Pons (tissue), 1 donor: ENCODE results near the gene F8.
"Not testable (repeated sequence)": the region's sequence is repeated elsewhere in the genome, so short reads cannot be mapped to it uniquely, and the experiment has no call there.

Experiments
- DNase-seq: peaks from one replicate; pipeline ENCODE4 v3.0.0-alpha.2; 2016; ENCODE audit warnings: low spot score

F8 gene

GRCh38 chrX:154885057-154885456 is 137.5 kb downstream of the F8 start:
- not testable (repeated sequence) for DNase-seq

GRCh38 chrX:154884069-154884468 is 138.5 kb downstream of the F8 start:
- DNase-seq = not testable (repeated sequence)

GRCh38 chrX:154873329-154873728 is 149.2 kb downstream of the F8 start:
- DNase-seq = no peak

GRCh38 chrX:154868522-154868921 is 154.0 kb downstream of the F8 start:
- DNase-seq = not testable (repeated sequence)

- DNase-seq = no peak
Measured at GRCh38 chrX:154855256-154855655, 167.3 kb downstream of the F8 start.

GRCh38 chrX:154850957-154851611 is 171.4 kb downstream of the F8 start:
- no peak for DNase-seq

GRCh38 chrX:154840856-154841255 is 181.7 kb downstream of the F8 start:
- DNase-seq = peak; percentile 33

GRCh38 chrX:154836163-154836562 is 186.4 kb downstream of the F8 start:
- no peak for DNase-seq

- DNase-seq = no peak
Measured at GRCh38 chrX:154834562-154834961, 188.0 kb downstream of the F8 start, which contains the start of gene SMIM9. TSS of gene SMIM9 (minus strand) at chrX:154834662. CDS start at chrX:154830856, 3,806 bp downstream.

GRCh38 chrX:154833746-154834274 is 188.7 kb downstream of the F8 start:
- no peak for DNase-seq

- no peak for DNase-seq
Measured at GRCh38 chrX:154829926-154830442, 192.5 kb downstream of the F8 start.

GRCh38 chrX:154829134-154829533 is 193.4 kb downstream of the F8 start:
- no peak for DNase-seq

GRCh38 chrX:154828016-154828408 is 194.5 kb downstream of the F8 start:
- DNase-seq = no peak

GRCh38 chrX:154827194-154828015 is 195.1 kb downstream of the F8 start:
- no peak for DNase-seq

- DNase-seq = not testable (repeated sequence)
Measured at GRCh38 chrX:154825586-154825985, 196.9 kb downstream of the F8 start.

- DNase-seq = no peak
Measured at GRCh38 chrX:154824638-154825037, 197.9 kb downstream of the F8 start.

GRCh38 chrX:154822029-154822428 is 200.5 kb downstream of the F8 start:
- no peak for DNase-seq

GRCh38 chrX:154821523-154821922 is 201.0 kb downstream of the F8 start:
- DNase-seq = no peak

GRCh38 chrX:154819771-154820341 is 202.7 kb downstream of the F8 start:
- no peak for DNase-seq

GRCh38 chrX:154818916-154819770 is 203.4 kb downstream of the F8 start:
- DNase-seq = no peak

- DNase-seq = not testable (repeated sequence)
Measured at GRCh38 chrX:154817048-154817618, 205.4 kb downstream of the F8 start.
